Trophoblast cell (in vitro differentiated cells and primary cell): ENCODE data around the gene GRP.

Source experiments
- DNase-seq, 2 donors: peaks; one replicate each; pipeline ENCODE4 v3.0.0-alpha.2; 2016
- H2AFZ ChIP-seq: 2 replicates; pipeline ENCODE4 v1.6.1; 2013; ENCODE audit warnings: low read length, moderate library complexity, mild to moderate bottlenecking; ENCODE audit not compliant: insufficient read depth, poor library complexity
- H2AK5ac ChIP-seq: 2 replicates; pipeline ENCODE4 v1.6.1; 2013; ENCODE audit warnings: mild to moderate bottlenecking, low read length
- H2BK120ac ChIP-seq: 2 replicates; pipeline ENCODE4 v1.6.1; 2013; ENCODE audit warnings: low read length, mild to moderate bottlenecking, moderate library complexity; ENCODE audit not compliant: insufficient read depth, poor library complexity
- H2BK12ac ChIP-seq: 2 replicates; pipeline ENCODE4 v1.6.1; 2013; ENCODE audit warnings: mild to moderate bottlenecking, low read length, moderate library complexity
- H2BK5ac ChIP-seq: 2 replicates; pipeline ENCODE4 v1.6.1; 2013; ENCODE audit warnings: low read length, low read depth, moderate library complexity, mild to moderate bottlenecking; ENCODE audit not compliant: poor library complexity
- H3K14ac ChIP-seq: 2 replicates; pipeline ENCODE4 v1.6.1; 2013; ENCODE audit warnings: mild to moderate bottlenecking, low read length
- H3K18ac ChIP-seq: 2 replicates; pipeline ENCODE4 v1.6.1; 2013; ENCODE audit warnings: mild to moderate bottlenecking, low read length
- H3K23ac ChIP-seq: 2 replicates; pipeline ENCODE4 v1.6.1; 2013; ENCODE audit warnings: low read length
- H3K27ac ChIP-seq: 2 replicates; pipeline ENCODE4 v1.5.1; 2013; ENCODE audit warnings: low read depth, mild to moderate bottlenecking, inconsistent platforms, low read length, moderate library complexity
- H3K27me3 ChIP-seq: 2 replicates; pipeline ENCODE4 v1.6.1; 2013; ENCODE audit warnings: inconsistent platforms, mild to moderate bottlenecking, low read length, moderate library complexity; ENCODE audit not compliant: insufficient read depth
- H3K36me3 ChIP-seq, 2 experiments: 1 replicate in 1 of 2; 2 replicates in 1 of 2; pipeline ENCODE4 v1.6.1; 2013; ENCODE audit warnings: low read length in 2 of 2, mild to moderate bottlenecking in 2 of 2, moderate library complexity in 1 of 2; ENCODE audit not compliant: insufficient read depth in 2 of 2, control insufficient read depth in 1 of 2
- H3K4ac ChIP-seq: 2 replicates; pipeline ENCODE4 v1.6.1; 2013; ENCODE audit warnings: low read depth, mild to moderate bottlenecking, low read length, moderate library complexity
- H3K4me1 ChIP-seq, 2 experiments: 1 replicate in 1 of 2; 2 replicates in 1 of 2; pipeline ENCODE4 v1.6.1; 2013; ENCODE audit warnings: low read length in 2 of 2, mild to moderate bottlenecking in 2 of 2, moderate library complexity in 1 of 2; ENCODE audit not compliant: insufficient read depth in 2 of 2, control insufficient read depth in 1 of 2
- H3K4me2 ChIP-seq: 2 replicates; pipeline ENCODE4 v1.6.1; 2013; ENCODE audit warnings: inconsistent platforms, mild to moderate bottlenecking, low read length, moderate library complexity
- H3K4me3 ChIP-seq: 2 replicates; pipeline ENCODE4 v1.5.1; 2013; ENCODE audit warnings: mild to moderate bottlenecking, low read depth, low read length, inconsistent platforms
- H3K79me1 ChIP-seq: one replicate; pipeline ENCODE4 v1.6.1; 2013; ENCODE audit warnings: low read length
- H3K79me2 ChIP-seq: 2 replicates; pipeline ENCODE4 v1.6.1; 2013; ENCODE audit warnings: low read length, mild to moderate bottlenecking; ENCODE audit not compliant: control insufficient read depth, insufficient read depth, poor library complexity
- H3K9ac ChIP-seq: 2 replicates; pipeline ENCODE4 v1.6.1; 2013; ENCODE audit warnings: mild to moderate bottlenecking, low read length
- H3K9me3 ChIP-seq: 2 replicates; pipeline ENCODE4 v1.6.1; 2013; ENCODE audit warnings: low read depth, mild to moderate bottlenecking, control low read depth, inconsistent platforms, low read length; ENCODE audit not compliant: insufficient read depth
- H4K12ac ChIP-seq: 2 replicates; pipeline ENCODE4 v1.6.1; 2013; ENCODE audit warnings: low read depth, mild to moderate bottlenecking, low read length, moderate library complexity
- H4K8ac ChIP-seq: 2 replicates; pipeline ENCODE4 v1.6.1; 2013; ENCODE audit warnings: low read depth, mild to moderate bottlenecking, low read length, moderate library complexity
- H4K91ac ChIP-seq: one replicate; pipeline ENCODE4 v1.6.1; 2013; ENCODE audit warnings: low read depth, mild to moderate bottlenecking, low read length, moderate library complexity
- WGBS: extraction: QIAGEN DNeasy Blood & Tissue Kit; methylation state at CpG from one replicate; pipeline ENCODE4 v1.1.7; 2013; ENCODE audit warnings: missing lambda C conversion rate; ENCODE audit not compliant: insufficient read length, insufficient coverage; ENCODE audit errors: extremely low coverage; 5-methylcytosine and 5-hydroxymethylcytosine counted together

GRP gene

DNA sequence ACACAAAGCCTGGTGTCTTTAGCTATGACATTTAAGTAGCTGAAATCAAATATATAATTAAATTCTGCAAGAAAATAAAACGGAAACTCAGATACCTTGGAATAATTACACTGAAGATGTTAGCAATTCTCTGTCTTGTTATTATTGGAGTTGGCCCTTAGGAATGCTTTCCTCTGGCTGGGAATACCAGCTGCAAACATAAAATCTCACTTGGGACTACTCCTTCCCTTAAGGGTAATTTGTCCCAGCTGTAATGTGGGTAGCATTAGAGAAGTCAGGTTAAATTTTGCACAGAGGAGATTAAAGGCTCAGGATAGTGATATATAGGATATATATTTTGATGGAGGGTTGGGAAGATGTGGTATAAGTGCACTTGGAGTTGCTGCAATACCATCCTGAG lies 37.3 kb upstream of the GRP start:
- Histone ChIP-seq H3K9me3 (no peaks in the 10 kb centered on the region), H3K79me2 (no peaks in the 10 kb centered on the region), H3K4me3 (no peak overlapping the region), H2BK120ac (no peak overlapping the region), H3K4me2 (no peak overlapping the region), H2BK5ac (no peak overlapping the region), H2AFZ (no peak overlapping the region), H3K18ac (no peak overlapping the region), H3K4ac (no peak overlapping the region), H3K36me3 (no peaks in the 10 kb centered on the region), H4K12ac (no peak overlapping the region), H3K23ac (no peak overlapping the region), H3K27me3 (no peaks in the 10 kb centered on the region), H3K9ac (no peak overlapping the region), H4K91ac (no peak overlapping the region), H3K4me1 (no peaks in the 10 kb centered on the region), H2AK5ac (no peak overlapping the region), H4K8ac (no peak overlapping the region), H3K14ac (no peak overlapping the region), H3K79me1 (no peaks in the 10 kb centered on the region), H2BK12ac (no peak overlapping the region), H3K27ac (no peak overlapping the region)
- DNase-seq, result no peak
- no CpG with 5 or more reads among the region's 1 CpG for WGBS

DNA sequence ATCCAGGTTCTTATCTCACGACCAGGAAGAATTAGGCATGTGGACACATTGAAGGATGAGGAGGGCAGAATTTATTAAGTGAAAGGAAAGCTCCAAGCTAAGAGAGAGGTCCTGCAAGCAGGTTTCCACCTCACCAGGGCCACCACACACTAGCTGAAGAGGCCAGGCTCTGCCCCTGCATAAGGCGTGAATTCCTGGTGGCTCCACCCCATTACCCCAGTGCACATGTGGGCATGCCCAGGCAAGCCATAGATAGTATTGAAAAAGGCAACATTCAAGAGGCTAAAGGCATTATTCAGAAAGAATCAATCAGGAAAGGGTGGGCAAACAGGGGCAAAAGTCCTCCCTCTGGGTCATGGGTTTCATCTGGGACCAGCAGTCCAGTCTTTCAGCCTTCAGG lies 30.9 kb upstream of the GRP start:
- Histone ChIP-seq H2AK5ac (no peak overlapping the region), H3K14ac (no peak overlapping the region), H3K27me3 (no peaks in the 10 kb centered on the region), H2BK120ac (no peak overlapping the region), H3K18ac (no peak overlapping the region), H3K36me3 (no peaks in the 10 kb centered on the region), H2AFZ (no peak overlapping the region), H3K4me1 (no peaks in the 10 kb centered on the region), H2BK12ac (no peak overlapping the region), H3K9me3 (peaks cover 9% of the 10 kb centered on the region), H3K27ac (no peak overlapping the region), H3K23ac (no peak overlapping the region), H3K9ac (no peak overlapping the region), H2BK5ac (no peak overlapping the region), H4K12ac (no peak overlapping the region), H3K4me3 (no peak overlapping the region), H4K91ac (no peak overlapping the region), H3K4me2 (no peak overlapping the region), H3K4ac (no peak overlapping the region), H4K8ac (no peak overlapping the region), H3K79me1 (no peaks in the 10 kb centered on the region), H3K79me2 (no peaks in the 10 kb centered on the region)
- DNase-seq, result no peak
- no CpG with 5 or more reads among the region's 2 CpGs for WGBS

DNA sequence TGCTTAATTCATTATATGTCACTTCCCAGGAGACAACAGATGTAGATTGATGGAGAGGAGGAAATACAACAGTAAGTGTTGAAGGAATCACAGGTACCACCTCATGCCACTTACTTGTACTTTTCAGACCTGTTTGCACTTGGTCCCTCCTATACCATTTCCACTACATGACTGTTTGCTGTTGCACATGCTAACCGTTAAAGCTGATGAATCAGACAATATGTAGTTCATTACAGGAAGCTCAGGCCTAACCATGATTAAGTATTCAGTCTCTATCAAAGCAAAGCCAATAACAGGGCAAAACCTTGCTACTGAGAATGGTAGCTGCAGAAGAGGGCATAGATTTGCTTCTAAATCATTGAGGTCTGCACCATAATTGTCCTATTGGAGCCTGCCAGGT lies 30.2 kb upstream of the GRP start:
- no peak overlapping the region for H3K27ac ChIP-seq
- WGBS, result no CpG with 5 or more reads among the region's 1 CpG
- H3K4me1 ChIP-seq, result no peaks in the 10 kb centered on the region
- no peak overlapping the region for H2AK5ac ChIP-seq
- no peak overlapping the region for H3K18ac ChIP-seq
- no peaks in the 10 kb centered on the region for H3K79me2 ChIP-seq
- no peak overlapping the region for H2BK120ac ChIP-seq
- no peak overlapping the region for H3K23ac ChIP-seq
- H2AFZ ChIP-seq, result no peak overlapping the region
- no peak overlapping the region for H3K9ac ChIP-seq
- no peak overlapping the region for H3K4me2 ChIP-seq
- no peak overlapping the region for H3K14ac ChIP-seq
- no peak overlapping the region for H3K4me3 ChIP-seq
- no peak overlapping the region for H4K91ac ChIP-seq
- H2BK12ac ChIP-seq, result no peak overlapping the region
- H2BK5ac ChIP-seq, result no peak overlapping the region
- H3K27me3 ChIP-seq, result no peaks in the 10 kb centered on the region
- no peaks in the 10 kb centered on the region for H3K79me1 ChIP-seq
- no peak overlapping the region for H4K12ac ChIP-seq
- no peak for DNase-seq
- no peaks in the 10 kb centered on the region for H3K36me3 ChIP-seq
- no peak overlapping the region for H4K8ac ChIP-seq
- no peak overlapping the region for H3K4ac ChIP-seq
- peaks cover 9% of the 10 kb centered on the region for H3K9me3 ChIP-seq

DNA sequence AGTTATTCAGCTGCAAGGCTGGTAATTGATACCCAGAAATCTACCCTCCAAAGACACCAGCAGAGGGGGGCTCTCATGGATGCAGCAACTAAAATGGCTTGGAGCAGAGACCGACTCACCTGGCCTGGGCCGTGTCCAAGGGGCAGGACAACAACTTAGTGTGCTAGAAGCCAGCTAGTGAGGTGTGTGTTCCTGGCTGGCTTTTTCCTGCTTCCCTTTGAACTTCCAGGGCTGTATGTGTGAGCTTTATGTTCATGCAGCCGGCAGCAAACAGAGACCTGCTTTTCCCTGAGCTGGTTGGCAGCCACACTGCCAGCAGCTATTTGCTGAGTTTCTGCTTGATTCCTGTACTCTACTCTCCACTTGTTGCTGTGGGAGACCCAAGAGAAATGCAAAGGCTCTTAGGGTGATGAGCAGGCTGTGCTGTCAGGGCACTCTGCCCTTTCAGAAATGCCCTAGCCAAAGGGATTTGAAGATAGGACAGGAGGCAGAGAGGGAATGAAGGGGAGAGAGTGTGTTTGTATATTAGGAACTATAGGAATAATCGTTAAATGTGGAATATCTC lies 23.7 kb upstream of the GRP start:
- no peaks in the 10 kb centered on the region for H3K4me1 ChIP-seq
- no peak overlapping the region for H2BK5ac ChIP-seq
- H3K9ac ChIP-seq, result no peak overlapping the region
- no peak overlapping the region for H3K18ac ChIP-seq
- H2BK12ac ChIP-seq, result no peak overlapping the region
- H2BK120ac ChIP-seq, result no peak overlapping the region
- H2AFZ ChIP-seq, result no peak overlapping the region
- no peak overlapping the region for H3K4me2 ChIP-seq
- H3K14ac ChIP-seq, result no peak overlapping the region
- peaks cover 4% of the 10 kb centered on the region for H3K9me3 ChIP-seq
- no peak overlapping the region for H4K91ac ChIP-seq
- H3K23ac ChIP-seq, result no peak overlapping the region
- H4K12ac ChIP-seq, result no peak overlapping the region
- no peak for DNase-seq
- no peak overlapping the region for H3K4ac ChIP-seq
- H3K27me3 ChIP-seq, result no peaks in the 10 kb centered on the region
- no peak overlapping the region for H3K27ac ChIP-seq
- no peak overlapping the region for H3K4me3 ChIP-seq
- H3K36me3 ChIP-seq, result no peaks in the 10 kb centered on the region
- H3K79me2 ChIP-seq, result no peaks in the 10 kb centered on the region
- no peak overlapping the region for H4K8ac ChIP-seq
- H3K79me1 ChIP-seq, result no peaks in the 10 kb centered on the region
- WGBS, result no CpG with 5 or more reads among the region's 4 CpGs
- H2AK5ac ChIP-seq, result no peak overlapping the region
